ENCODE data around the gene SGPP2.

The SGPP2 gene

DNA sequence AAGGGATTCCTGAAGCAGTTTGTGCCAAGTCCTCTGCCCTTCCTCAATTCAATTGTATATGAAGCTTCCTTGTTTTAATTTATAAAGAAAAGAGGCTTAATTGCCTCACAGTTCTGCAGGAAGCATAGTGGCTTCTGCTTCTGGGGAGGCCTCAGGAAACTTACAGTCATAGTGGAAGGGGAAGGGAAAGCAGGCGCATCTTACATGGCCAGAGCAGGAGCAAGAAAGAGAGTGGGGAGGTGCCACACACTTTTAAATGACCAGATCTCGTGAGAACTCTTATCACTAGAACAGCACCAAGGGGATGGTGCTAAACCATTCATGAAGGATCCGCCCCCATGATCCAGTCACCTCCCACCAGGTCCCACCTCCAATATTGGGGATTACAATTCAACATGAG lies 114.2 kb downstream of the SGPP2 start:
- H3K36me3 ChIP-seq (replicated peaks), result no peaks in the 10 kb centered on the region
- in situ Hi-C loops (cut with HindIII; ENCODE audit: low pct_ligation_motif_present, low sequenced_read_pairs), result no loop called here
- H3K27ac ChIP-seq, result no peak overlapping the region
- no peak for DNase-seq
- H3K4me3 ChIP-seq (ENCODE audit: low read depth, low read length), result no peak overlapping the region
- H3K27me3 ChIP-seq (replicated peaks), result no peaks in the 10 kb centered on the region
- TF ChIP-seq, protein P1, sequence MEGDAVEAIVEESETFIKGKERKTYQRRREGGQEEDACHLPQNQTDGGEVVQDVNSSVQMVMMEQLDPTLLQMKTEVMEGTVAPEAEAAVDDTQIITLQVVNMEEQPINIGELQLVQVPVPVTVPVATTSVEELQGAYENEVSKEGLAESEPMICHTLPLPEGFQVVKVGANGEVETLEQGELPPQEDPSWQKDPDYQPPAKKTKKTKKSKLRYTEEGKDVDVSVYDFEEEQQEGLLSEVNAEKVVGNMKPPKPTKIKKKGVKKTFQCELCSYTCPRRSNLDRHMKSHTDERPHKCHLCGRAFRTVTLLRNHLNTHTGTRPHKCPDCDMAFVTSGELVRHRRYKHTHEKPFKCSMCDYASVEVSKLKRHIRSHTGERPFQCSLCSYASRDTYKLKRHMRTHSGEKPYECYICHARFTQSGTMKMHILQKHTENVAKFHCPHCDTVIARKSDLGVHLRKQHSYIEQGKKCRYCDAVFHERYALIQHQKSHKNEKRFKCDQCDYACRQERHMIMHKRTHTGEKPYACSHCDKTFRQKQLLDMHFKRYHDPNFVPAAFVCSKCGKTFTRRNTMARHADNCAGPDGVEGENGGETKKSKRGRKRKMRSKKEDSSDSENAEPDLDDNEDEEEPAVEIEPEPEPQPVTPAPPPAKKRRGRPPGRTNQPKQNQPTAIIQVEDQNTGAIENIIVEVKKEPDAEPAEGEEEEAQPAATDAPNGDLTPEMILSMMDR (IDR thresholded peaks at IDR 0.05; ENCODE audit: low read depth, low read length, missing control alignments), result no peak

DNA sequence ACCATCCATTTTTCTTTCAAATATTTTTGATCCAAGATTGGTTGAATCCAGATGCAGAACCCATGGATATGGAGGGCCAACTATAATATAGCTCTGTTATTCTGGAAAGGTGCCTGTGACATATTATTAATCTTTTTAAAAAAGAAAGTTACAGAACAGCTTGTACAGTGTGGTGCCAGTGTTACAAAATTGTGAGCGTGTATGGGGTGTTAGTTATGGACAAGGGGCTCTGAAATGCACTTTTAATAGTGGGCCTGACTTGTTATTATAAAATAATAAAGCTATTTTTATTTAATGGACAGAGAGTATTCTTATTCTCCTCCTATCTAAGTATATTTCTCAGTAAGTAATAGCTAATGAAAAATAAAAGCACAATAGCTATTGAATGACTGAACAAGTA lies 120.3 kb downstream of the SGPP2 start:
- in situ Hi-C loops (cut with HindIII; ENCODE audit: low pct_ligation_motif_present, low sequenced_read_pairs), result no loop called here
- Histone ChIP-seq H3K27me3 (replicated peaks) (no peaks in the 10 kb centered on the region), H3K4me3 (ENCODE audit: low read depth, low read length) (no peak overlapping the region), H3K27ac (no peak overlapping the region), H3K36me3 (replicated peaks) (no peaks in the 10 kb centered on the region)
- TF ChIP-seq, protein P1 (IDR thresholded peaks at IDR 0.05; ENCODE audit: low read depth, low read length, missing control alignments), result no peak
- DNase-seq, result no peak

DNA sequence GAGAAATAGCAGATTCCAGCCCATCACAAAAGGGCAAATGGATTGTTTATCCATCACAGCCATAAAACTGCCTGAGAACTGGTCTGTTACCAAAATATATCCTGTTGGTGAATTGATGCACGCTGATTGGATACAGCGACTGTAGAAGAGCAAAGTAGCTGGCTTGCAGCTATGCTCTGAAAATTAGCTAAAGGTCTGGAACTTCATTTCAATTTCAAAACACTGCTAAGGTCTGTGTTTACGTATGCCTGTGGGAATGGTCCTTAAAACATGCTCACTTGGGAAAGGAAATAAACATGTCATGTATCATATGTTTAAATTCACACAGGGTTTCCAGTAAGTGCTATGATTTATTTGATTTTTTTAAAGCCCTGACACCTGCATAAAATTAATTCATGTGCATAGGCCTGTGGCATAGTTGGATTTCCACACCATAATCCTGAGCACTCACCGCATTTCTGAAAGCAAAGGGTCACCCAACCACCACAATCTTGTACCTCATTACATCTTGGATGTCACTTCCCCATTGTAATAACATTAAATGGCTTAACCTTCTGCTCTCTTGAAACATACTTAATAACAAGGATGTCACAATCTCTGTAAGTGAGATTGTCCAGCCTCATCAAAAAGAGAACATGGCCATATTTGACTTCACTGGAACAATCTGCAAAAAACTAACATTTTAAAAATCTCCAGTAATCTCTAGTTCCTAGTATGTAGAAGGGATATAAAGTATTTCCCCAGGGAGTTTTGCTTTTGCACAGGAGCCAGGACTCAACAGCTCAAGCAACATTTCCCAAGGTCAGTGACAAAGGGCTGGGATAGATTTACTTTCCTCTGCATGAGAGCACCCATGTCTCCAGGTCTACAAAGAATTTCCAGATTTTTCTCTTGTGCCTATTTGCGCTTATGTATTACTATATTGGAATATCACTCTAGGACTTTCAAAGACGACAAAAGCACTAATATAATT lies 121.8 kb downstream of the SGPP2 start:
- no peak overlapping the region for H3K27ac ChIP-seq
- in situ Hi-C loops (cut with HindIII; ENCODE audit: low pct_ligation_motif_present, low sequenced_read_pairs), result no loop called here
- TF ChIP-seq, protein P1 (IDR thresholded peaks at IDR 0.05; ENCODE audit: low read depth, low read length, missing control alignments), result no peak
- H3K27me3 ChIP-seq (replicated peaks), result no peaks in the 10 kb centered on the region
- no peak for DNase-seq
- no peaks in the 10 kb centered on the region for H3K36me3 ChIP-seq (replicated peaks)
- H3K4me3 ChIP-seq (ENCODE audit: low read depth, low read length), result no peak overlapping the region

DNA sequence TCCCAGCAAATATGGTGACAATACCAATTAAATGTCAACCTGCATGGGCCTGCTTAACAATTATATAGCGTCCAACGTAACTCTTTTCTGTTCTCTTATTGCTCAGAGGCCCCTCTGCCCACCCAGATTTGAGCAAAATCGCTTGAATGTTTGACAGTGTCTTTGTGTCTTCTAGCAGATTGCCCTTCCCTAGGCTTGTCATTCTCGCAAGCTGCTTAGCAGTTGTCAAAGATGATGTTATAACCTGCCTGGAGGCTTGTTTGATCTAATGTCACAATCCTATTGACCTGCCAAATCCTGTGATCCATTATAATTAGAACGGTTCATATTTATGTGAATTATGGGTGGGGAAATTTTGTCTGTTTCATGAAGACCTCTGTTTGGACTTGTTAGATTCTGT lies 122.7 kb downstream of the SGPP2 start:
- Histone ChIP-seq H3K36me3 (replicated peaks) (no peaks in the 10 kb centered on the region), H3K4me3 (ENCODE audit: low read depth, low read length) (no peak overlapping the region), H3K27ac (no peak overlapping the region), H3K27me3 (replicated peaks) (no peaks in the 10 kb centered on the region)
- in situ Hi-C loops (cut with HindIII; ENCODE audit: low pct_ligation_motif_present, low sequenced_read_pairs), result no loop called here
- DNase-seq, result no peak
- TF ChIP-seq, protein P1 (IDR thresholded peaks at IDR 0.05; ENCODE audit: low read depth, low read length, missing control alignments), result no peak

DNA sequence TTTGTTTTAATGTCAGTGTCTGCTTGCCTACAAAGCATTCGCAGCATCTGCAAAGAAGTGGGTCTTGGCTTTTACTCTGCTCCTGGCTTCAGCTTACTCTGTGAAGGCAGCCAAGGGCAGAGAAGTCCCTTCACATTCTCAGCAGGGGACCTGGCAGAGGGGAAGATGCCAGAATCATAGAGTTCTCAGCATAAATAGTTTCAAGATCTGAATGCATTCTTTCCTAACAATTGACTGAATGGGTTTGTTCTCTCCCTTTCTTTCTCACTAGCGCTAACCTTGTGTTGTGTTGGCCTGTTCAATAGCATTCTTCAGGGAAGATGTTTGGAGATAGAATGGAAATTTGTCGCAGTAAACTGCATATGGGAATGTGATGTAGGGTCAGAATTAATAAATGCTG lies 124.6 kb downstream of the SGPP2 start:
- TF ChIP-seq, protein P1 (IDR thresholded peaks at IDR 0.05; ENCODE audit: low read depth, low read length, missing control alignments), result no peak
- Histone ChIP-seq H3K27me3 (replicated peaks) (no peaks in the 10 kb centered on the region), H3K4me3 (ENCODE audit: low read depth, low read length) (no peak overlapping the region), H3K27ac (no peak overlapping the region), H3K36me3 (replicated peaks) (no peaks in the 10 kb centered on the region)
- in situ Hi-C loops (cut with HindIII; ENCODE audit: low pct_ligation_motif_present, low sequenced_read_pairs), result no loop called here
- DNase-seq, result no peak
